ENCODE results near the gene CD79A.

GRCh38 chr19:41908724-41909464 lies 31.8 kb downstream of the CD79A start:
- TF ChIP-seq CTCF (IDR thresholded peaks at IDR 0.05), result no peak
- TF ChIP-seq POLR2A (IDR thresholded peaks at IDR 0.05), result no peak
- no peak for TF ChIP-seq POLR2AphosphoS5 (IDR thresholded peaks at IDR 0.05)

All from breast epithelium (tissue), 3 donors.